GM12878 (cell line): ENCODE measurements around the gene RPS16. TPM values are rescaled to one million over a fixed set of nuclear protein-coding genes. Genes with fewer than 3 reads are reported as not detected.

ENCODE experiments used
- ATAC-seq: fragments of 200-7000 bp; cut with Tn5 transposase; 3 replicates; pipeline ENCODE4 v1.9.1; 2020; ENCODE audit warnings: mild to moderate bottlenecking, moderate library complexity
- BruUV-seq: library from RNA; stranded (reverse); fragments of 400-500 nt; replicated peaks from 2 replicates; lab custom pipeline; 2021; lab: Mats Ljungman, UMichigan
- CTCF ChIA-PET: fragments of 300-600 bp; sonication (Branson Sonifier 250); formaldehyde crosslinking; extraction: SDS; loops from one replicate; lab custom pipeline; 2021; ENCODE audit warnings: inconsistent platforms; lab: Yijun Ruan, JAX
- POLR2A ChIA-PET: fragments of 350-600 bp; formaldehyde crosslinking; extraction: SDS; loops from one replicate; lab custom pipeline; 2021; ENCODE audit warnings: inconsistent platforms; lab: Charles Lee
- RAD21 ChIA-PET: fragments of 300-600 bp; sonication (Branson Sonifier 250); formaldehyde crosslinking; loops from one replicate; lab custom pipeline; 2023; ENCODE audit warnings: antibody characterized with exemption; ENCODE audit not compliant: unreplicated experiment; lab: Charles Lee
- SMC1A ChIA-PET: fragments of 300-600 bp; sonication (Branson Sonifier 250); formaldehyde crosslinking; loops from one replicate; lab custom pipeline; 2023; ENCODE audit not compliant: unreplicated experiment, uncharacterized antibody; lab: Charles Lee
- DNase-seq: peaks from one replicate; pipeline ENCODE4 v3.0.0-alpha.2; 2011; ENCODE audit warnings: low read depth, low spot score
- FAIRE-seq: peaks from 3 replicates; lab custom pipeline; 2011; peaks lifted over from hg19 to GRCh38; lab: Jason Lieb, UNC
- H2AFZ ChIP-seq: 2 replicates; pipeline ENCODE4 v1.6.0; 2011; ENCODE audit warnings: low read depth, low read length, control low read depth; ENCODE audit not compliant: control insufficient read depth
- H3K27ac ChIP-seq: 2 replicates; pipeline ENCODE4 v1.5.1; 2011; ENCODE audit warnings: control low read depth; ENCODE audit not compliant: control insufficient read depth, insufficient read depth
- H3K27me3 ChIP-seq, 2 experiments: replicated peaks in 1 of 2; 2 replicates each; pipeline versions ENCODE4 v1.6.0 to v1.6.1; 2011; ENCODE audit warnings: low read length in 1 of 2; ENCODE audit not compliant: control insufficient read depth in 2 of 2, insufficient read depth in 2 of 2
- H3K36me3 ChIP-seq, 2 experiments: 2 replicates each; pipeline ENCODE4 v1.5.1; 2011; ENCODE audit warnings: low read length in 1 of 2; ENCODE audit not compliant: control insufficient read depth in 2 of 2, insufficient read depth in 2 of 2
- H3K4me1 ChIP-seq: 2 replicates; pipeline ENCODE4 v1.6.1; 2011; ENCODE audit warnings: mild to moderate bottlenecking, low read length, moderate library complexity, mixed read lengths; ENCODE audit not compliant: control insufficient read depth, insufficient read depth
- H3K4me2 ChIP-seq: 2 replicates; pipeline ENCODE4 v1.6.0; 2011; ENCODE audit warnings: control low read depth; ENCODE audit not compliant: control insufficient read depth, insufficient read depth
- H3K4me3 ChIP-seq: fragments of 200-600 bp; sonication (generic); 2 replicates; pipeline ENCODE4 v1.5.1; 2016
- H3K79me2 ChIP-seq: 2 replicates; pipeline ENCODE4 v1.6.0; 2011; ENCODE audit warnings: low read length; ENCODE audit not compliant: control insufficient read depth, insufficient read depth
- H3K9ac ChIP-seq: 2 replicates; pipeline ENCODE4 v1.8.0; 2011; ENCODE audit warnings: low read length, control low read depth, mixed read lengths; ENCODE audit not compliant: control insufficient read depth, insufficient read depth
- H3K9me3 ChIP-seq: replicated peaks from 3 replicates; pipeline ENCODE4 v1.5.1; 2011; ENCODE audit warnings: mild to moderate bottlenecking, low read length; ENCODE audit not compliant: control insufficient read depth, insufficient read depth
- H4K20me1 ChIP-seq: 2 replicates; pipeline ENCODE4 v1.6.0; 2011; ENCODE audit not compliant: control insufficient read depth, insufficient read depth
- ATF7 ChIP-seq: fragments of 450-650 bp; IDR thresholded peaks from 2 replicates; pipeline ENCODE4 v1.6.1; 2016; ENCODE audit warnings: low read depth, mild to moderate bottlenecking
- CBX5 ChIP-seq: sonication (generic); IDR thresholded peaks from 2 replicates; pipeline ENCODE4 v1.6.1; 2016; ENCODE audit warnings: low read depth, moderate library complexity, mild to moderate bottlenecking, inconsistent platforms
- CHD4 ChIP-seq: fragments of 200-600 bp; sonication (generic); IDR thresholded peaks from 2 replicates; pipeline ENCODE4 v1.6.1; 2016; ENCODE audit warnings: mild to moderate bottlenecking
- ELK1 ChIP-seq: IDR thresholded peaks from 2 replicates; pipeline ENCODE4 v1.6.1; 2012; ENCODE audit warnings: low read depth, low read length, improper control_type of control experiment
- IKZF2 ChIP-seq, 2 experiments: fragments of 450-650 bp; IDR thresholded peaks; 2 replicates each; pipeline ENCODE4 v1.6.1; 2017; ENCODE audit warnings: mild to moderate bottlenecking in 2 of 2, moderate library complexity in 2 of 2
- JUNB ChIP-seq: IDR thresholded peaks from 2 replicates; pipeline ENCODE4 v1.6.1; 2016; ENCODE audit warnings: antibody characterized with exemption, mild to moderate bottlenecking
- RCOR1 ChIP-seq: conservative IDR thresholded peaks from 2 replicates; pipeline ENCODE4 v1.6.1; 2012; ENCODE audit warnings: low read depth, low read length, improper control_type of control experiment
- SMARCA5 ChIP-seq: fragments of 450-650 bp; IDR thresholded peaks from 2 replicates; pipeline ENCODE4 v1.6.1; 2017; ENCODE audit warnings: mild to moderate bottlenecking
- SP1 ChIP-seq: IDR thresholded peaks from one replicate; pipeline ENCODE4 v1.6.1; 2011; ENCODE audit warnings: low read depth, low read length
- SREBF1 ChIP-seq: IDR thresholded peaks from 2 replicates; pipeline ENCODE4 v1.6.1; 2012; ENCODE audit warnings: mild to moderate bottlenecking, low read length
- TAF1 ChIP-seq: IDR thresholded peaks from 2 replicates; pipeline ENCODE4 v1.6.1; 2011; ENCODE audit warnings: mild to moderate bottlenecking, low read depth, low read length, borderline replicate concordance
- ZBTB4 ChIP-seq: fragments of 450-650 bp; formaldehyde crosslinking; IDR thresholded peaks from 2 replicates; pipeline ENCODE4 v1.4.0; 2022; ENCODE audit warnings: mild to moderate bottlenecking, moderate library complexity
- ZNF24 ChIP-seq: fragments of 450-650 bp; IDR thresholded peaks from 2 replicates; pipeline ENCODE4 v1.6.1; 2017; ENCODE audit warnings: antibody characterized with exemption, mild to moderate bottlenecking
- WGBS: methylation state at CpG from one replicate; pipeline ENCODE4 v1.1.6; 2016; ENCODE audit warnings: low lambda C conversion rate; ENCODE audit not compliant: insufficient replicate concordance, insufficient coverage; ENCODE audit errors: missing lambda C conversion rate; 5-methylcytosine and 5-hydroxymethylcytosine counted together
- in situ Hi-C: fragments of 300-500 bp; cut with MboI; formaldehyde crosslinking; loops from 9 replicates; pipeline ENCODE4 v1.14.3; 2018; ENCODE audit warnings: mixed read lengths
- intact Hi-C: fragments of 100-400 bp; cut with micrococcal nuclease; formaldehyde crosslinking; loops from one replicate; pipeline ENCODE4 v1.14.2; 2022; ENCODE audit not compliant: unreplicated experiment
- polyA plus RNA-seq, 11 experiments: library from polyadenylated mRNA; depleted of rRNA in 4 of 11; unstranded in 6 of 11; stranded (reverse) in 5 of 11; fragments of >200 nt; fragmentation: Nextera tagmentation in 4 of 11; fragmentation: Illumina TruSeq in 1 of 11; extraction: Ambion mirVana in 4 of 11; extraction: Trizol in 1 of 11; gene quantifications; 1 replicate in 1 of 11; 2 replicates in 10 of 11; pipeline versions ENCODE4 v1.2.1 to v1.2.3, GENCODE V29; 2011 to 2016; ENCODE audit warnings: inconsistent platforms in 2 of 11, missing spikeins in 2 of 11, low read depth in 1 of 11
- total RNA-seq, 4 experiments: library from RNA; depleted of rRNA in 3 of 4; stranded (reverse); fragments of >200 nt in 3 of 4; fragmentation: Illumina TruSeq in 1 of 4; extraction: Trizol in 1 of 4; gene quantifications; 2 replicates each; pipeline versions ENCODE4 v1.2.1 to v1.2.3, GENCODE V29; 2013 to 2021
- TF ChIP-seq, protein P1 (sequence below): IDR thresholded peaks from 2 replicates; pipeline ENCODE4 v1.6.1; 2011; ENCODE audit warnings: low read depth, mild to moderate bottlenecking, low read length, moderate library complexity, borderline replicate concordance; ENCODE audit errors: extremely low read depth
- TF ChIP-seq, protein P2 (sequence below): fragments of 450-650 bp; IDR thresholded peaks from 2 replicates; pipeline ENCODE4 v1.6.1; 2014; ENCODE audit warnings: mild to moderate bottlenecking

RPS16 gene
- total and polyA plus RNA-seq, 10 of the 15 experiments (the other 5 are each of a cell fraction or from before 2014, with no cell fraction given) = 148 to 4,810 (median 2,343) TPM

- Histone ChIP-seq H3K4me2 (no peak overlapping the region), H3K9ac (no peak overlapping the region), H3K9me3 (no peaks in the 10 kb centered on the region), H3K27ac (no peak overlapping the region), H3K79me2 (peaks cover 27% of the 10 kb centered on the region), H2AFZ (no peak overlapping the region), H4K20me1 (no peaks in the 10 kb centered on the region), H3K4me1 (peaks cover 18% of the 10 kb centered on the region), H3K36me3 (peaks cover 2 to 8% of the 10 kb centered on the region in 2 experiments; a peak in 3 of 4 replicates), H3K4me3 (no peak overlapping the region), H3K27me3 (no peaks in the 10 kb centered on the region)
- ChIA-PET RAD21 (interaction anchor here (0.7 kb wide), 1 partner anchor 27 kb away, joined by 3 read pairs; no protein-coding TSS in a partner anchor), SMC1A (interaction anchor here (0.6 to 1.3 kb wide), 4 partner anchors 19 to 95 kb away, joined by 3 read pairs; no protein-coding TSS in a partner anchor), CTCF (interaction anchor here (0.8 to 4.1 kb wide), 5 partner anchors 60 to 235 kb away, joined by 3 to 63 read pairs (median 4); partner anchors contain the start of genes DLL3 and EID2B), POLR2A (interaction anchor here (0.6 kb wide), 1 partner anchor 90 kb away, joined by 7 read pairs; no protein-coding TSS in a partner anchor)
- no TSS peak for BruUV-seq
- TF ChIP-seq, protein P1, sequence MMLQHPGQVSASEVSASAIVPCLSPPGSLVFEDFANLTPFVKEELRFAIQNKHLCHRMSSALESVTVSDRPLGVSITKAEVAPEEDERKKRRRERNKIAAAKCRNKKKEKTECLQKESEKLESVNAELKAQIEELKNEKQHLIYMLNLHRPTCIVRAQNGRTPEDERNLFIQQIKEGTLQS = no peak
- TF ChIP-seq RCOR1 = no peak
- TF ChIP-seq SMARCA5 = no peak
- TF ChIP-seq SREBF1 = no peak
- no peak for TF ChIP-seq ZBTB4 (CRISPR knock-in tag)
- TF ChIP-seq SP1 = no peak
- TF ChIP-seq ATF7 = no peak
- TF ChIP-seq ELK1 = no peak
- no peak for TF ChIP-seq CHD4
- TF ChIP-seq CBX5 = no peak
- TF ChIP-seq ZNF24 = no peak
- TF ChIP-seq JUNB = no peak
- TF ChIP-seq IKZF2 (IDR thresholded peaks at IDR 0.05) = no peak
- TF ChIP-seq, protein P2, sequence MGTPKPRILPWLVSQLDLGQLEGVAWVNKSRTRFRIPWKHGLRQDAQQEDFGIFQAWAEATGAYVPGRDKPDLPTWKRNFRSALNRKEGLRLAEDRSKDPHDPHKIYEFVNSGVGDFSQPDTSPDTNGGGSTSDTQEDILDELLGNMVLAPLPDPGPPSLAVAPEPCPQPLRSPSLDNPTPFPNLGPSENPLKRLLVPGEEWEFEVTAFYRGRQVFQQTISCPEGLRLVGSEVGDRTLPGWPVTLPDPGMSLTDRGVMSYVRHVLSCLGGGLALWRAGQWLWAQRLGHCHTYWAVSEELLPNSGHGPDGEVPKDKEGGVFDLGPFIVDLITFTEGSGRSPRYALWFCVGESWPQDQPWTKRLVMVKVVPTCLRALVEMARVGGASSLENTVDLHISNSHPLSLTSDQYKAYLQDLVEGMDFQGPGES = no peak
- TF ChIP-seq TAF1 = no peak
- ATAC-seq = no peak
- 76% methylated on average over 9 of the region's 9 CpGs for WGBS
- no peak for FAIRE-seq
- DNase-seq = no peak
- intact Hi-C loops = no loop called here
- in situ Hi-C loops = no loop called here
These were observed 2.7 kb upstream of the RPS16 start for GRCh38 chr19:39438270-39438934.
